T-helper 2 cell treated with Interferon-gamma antibody and Interleukin-4, amounts not matched to agents 100 ng/mL and 5 ng/mL, for 36 hours (primary cell): Measurements from ENCODE around the gene DENND6A. TPM values are rescaled to one million over a fixed set of nuclear protein-coding genes. Genes with fewer than 3 reads are reported as not detected.

Experiments used
- intact Hi-C: fragments of 100-400 bp; cut with micrococcal nuclease; formaldehyde crosslinking; loops from one replicate; pipeline ENCODE4 v1.15.1; 2023
- total RNA-seq: library from RNA; stranded (reverse); gene quantifications from 2 replicates; pipeline ENCODE4 v1.2.3, GENCODE V29; 2022

Gene DENND6A
- total RNA-seq, 1 donor from 2014 or later, result 33.4 TPM

GRCh38 chr3:57694146-57694545, 1.3 kb upstream of the DENND6A start:
- intact Hi-C loops, result loop anchor here (5.0 kb wide), 1 partner anchor 467 kb away; the partner anchor contains the start of gene APPL1

- intact Hi-C loops, result loop anchor here (1.0 to 5.0 kb wide), 5 partner anchors 21 to 465 kb away; partner anchors contain the start of genes APPL1, ARF4, PDE12 and SLMAP
These were observed 813 bp downstream of the DENND6A start for GRCh38 chr3:57692133-57692395.

- intact Hi-C loops, result loop anchor here (1.0 to 5.0 kb wide), 6 partner anchors 21 to 464 kb away; partner anchors contain the start of genes APPL1, ARF4, PDE12 and SLMAP
These were observed 1.3 kb downstream of the DENND6A start for GRCh38 chr3:57691411-57692132.

- intact Hi-C loops, result loop anchor here (2.0 to 5.0 kb wide), 2 partner anchors 293 to 462 kb away; partner anchors contain the start of gene APPL1
These were observed 3.4 kb downstream of the DENND6A start for GRCh38 chr3:57689367-57690053.

- intact Hi-C loops, result no loop called here
These were observed 4.6 kb downstream of the DENND6A start for GRCh38 chr3:57688291-57688690.

- intact Hi-C loops, result no loop called here
These were observed 9.6 kb downstream of the DENND6A start for GRCh38 chr3:57683286-57683685.

- intact Hi-C loops, result no loop called here
These were observed 10.6 kb downstream of the DENND6A start for GRCh38 chr3:57682284-57682683.

- intact Hi-C loops, result no loop called here
These were observed 11.2 kb downstream of the DENND6A start for GRCh38 chr3:57681691-57682090.

GRCh38 chr3:57680046-57680445, 12.8 kb downstream of the DENND6A start:
- intact Hi-C loops, result no loop called here

- intact Hi-C loops, result no loop called here
These were observed 17.3 kb downstream of the DENND6A start for GRCh38 chr3:57675530-57675929.

- intact Hi-C loops, result no loop called here
These were observed 19.7 kb downstream of the DENND6A start for GRCh38 chr3:57673156-57673555.

- intact Hi-C loops, result loop anchor here (2.0 kb wide), 1 partner anchor 22 kb away; the partner anchor contains the start of gene DENND6A
These were observed 22.3 kb downstream of the DENND6A start for GRCh38 chr3:57670543-57670942.

- intact Hi-C loops, result no loop called here
These were observed 31.5 kb downstream of the DENND6A start for GRCh38 chr3:57661404-57661803.

GRCh38 chr3:57659806-57660439, 33.0 kb downstream of the DENND6A start:
- intact Hi-C loops, result loop anchor here (10.0 kb wide), 1 partner anchor 65 kb away; the partner anchor contains the start of gene ARF4

GRCh38 chr3:57659004-57659673, 33.7 kb downstream of the DENND6A start:
- intact Hi-C loops, result loop anchor here (10.0 kb wide), 1 partner anchor 64 kb away; the partner anchor contains the start of gene ARF4

- intact Hi-C loops, result loop anchor here (10.0 kb wide), 1 partner anchor 64 kb away; the partner anchor contains the start of gene ARF4
These were observed 34.3 kb downstream of the DENND6A start for GRCh38 chr3:57658536-57658935.

- intact Hi-C loops, result loop anchor here (10.0 kb wide), 1 partner anchor 61 kb away; the partner anchor contains the start of gene ARF4
These were observed 37.1 kb downstream of the DENND6A start for GRCh38 chr3:57655727-57656126.

- intact Hi-C loops, result loop anchor here (10.0 kb wide), 1 partner anchor 59 kb away; the partner anchor contains the start of gene ARF4
These were observed 38.6 kb downstream of the DENND6A start for GRCh38 chr3:57654267-57654666.

GRCh38 chr3:57652203-57652602, 40.7 kb downstream of the DENND6A start:
- intact Hi-C loops, result loop anchor here (10.0 kb wide), 1 partner anchor 57 kb away; the partner anchor contains the start of gene ARF4

GRCh38 chr3:57647292-57647940, 45.5 kb downstream of the DENND6A start:
- intact Hi-C loops, result no loop called here
